GM23248 (cell line): ENCODE measurements around the gene LEUTX. TPM values are rescaled to one million over a fixed set of nuclear protein-coding genes. Genes with fewer than 3 reads are reported as not detected.

Experiments used
- DNase-seq: peaks from one replicate; pipeline ENCODE4 v3.0.0-alpha.2; 2015
- H2AFZ ChIP-seq: fragments of 200-600 bp; sonication (generic); 2 replicates; pipeline ENCODE4 v1.6.1; 2016; ENCODE audit warnings: antibody characterized with exemption
- H3F3A ChIP-seq: fragments of 200-600 bp; sonication (generic); 2 replicates; pipeline ENCODE4 v1.6.1; 2016; ENCODE audit warnings: mild to moderate bottlenecking, antibody characterized with exemption, mixed run types; ENCODE audit not compliant: insufficient read depth
- H3K27ac ChIP-seq: fragments of 200-600 bp; sonication (generic); 2 replicates; pipeline ENCODE4 v1.5.1; 2016; ENCODE audit warnings: mild to moderate bottlenecking
- H3K27me3 ChIP-seq: fragments of 200-600 bp; sonication (generic); replicated peaks from 2 replicates; pipeline ENCODE4 v1.6.1; 2016; ENCODE audit warnings: mild to moderate bottlenecking; ENCODE audit not compliant: insufficient read depth
- H3K36me3 ChIP-seq: fragments of 200-600 bp; sonication (generic); 2 replicates; pipeline ENCODE4 v1.6.1; 2016; ENCODE audit warnings: low read depth, mild to moderate bottlenecking
- H3K4me1 ChIP-seq: fragments of 200-600 bp; sonication (generic); 2 replicates; pipeline ENCODE4 v1.6.1; 2016; ENCODE audit warnings: mild to moderate bottlenecking; ENCODE audit not compliant: insufficient read depth
- H3K4me2 ChIP-seq: fragments of 200-600 bp; sonication (generic); one replicate; pipeline ENCODE4 v1.6.1; 2016; ENCODE audit warnings: mild to moderate bottlenecking; ENCODE audit not compliant: unreplicated experiment
- H3K4me3 ChIP-seq: fragments of 200-600 bp; sonication (generic); 2 replicates; pipeline ENCODE4 v1.5.1; 2016; ENCODE audit warnings: mild to moderate bottlenecking
- H3K79me2 ChIP-seq: fragments of 200-600 bp; sonication (generic); 2 replicates; pipeline ENCODE4 v1.6.1; 2016; ENCODE audit warnings: mild to moderate bottlenecking; ENCODE audit not compliant: insufficient read depth
- H3K9ac ChIP-seq: fragments of 200-600 bp; sonication (generic); 2 replicates; pipeline ENCODE4 v1.6.1; 2016; ENCODE audit warnings: mild to moderate bottlenecking
- H3K9me2 ChIP-seq: fragments of 200-600 bp; sonication (generic); 2 replicates; pipeline ENCODE4 v1.6.1; 2016; ENCODE audit warnings: mixed run types, mild to moderate bottlenecking, moderate library complexity; ENCODE audit not compliant: insufficient read depth
- H3K9me3 ChIP-seq: fragments of 200-600 bp; sonication (generic); one replicate; pipeline ENCODE4 v1.6.1; 2017; ENCODE audit warnings: low read depth
- H4K20me1 ChIP-seq: fragments of 200-600 bp; sonication (generic); 2 replicates; pipeline ENCODE4 v1.6.0; 2016; ENCODE audit not compliant: insufficient read depth
- EZH2 ChIP-seq: fragments of 200-600 bp; sonication (generic); IDR thresholded peaks from 2 replicates; pipeline ENCODE4 v1.6.1; 2018; ENCODE audit warnings: antibody characterized with exemption, mild to moderate bottlenecking; ENCODE audit not compliant: insufficient read depth, poor library complexity, severe bottlenecking
- EZH2phosphoT487 ChIP-seq: fragments of 200-600 bp; sonication (generic); IDR thresholded peaks from 2 replicates; pipeline ENCODE4 v1.6.1; 2018; ENCODE audit warnings: antibody characterized with exemption, moderate library complexity, mild to moderate bottlenecking, low read depth; ENCODE audit not compliant: insufficient read depth
- WGBS, 2 experiments: methylation state at CpG; one replicate each; pipeline ENCODE4 v1.1.6; 2015 to 2017; ENCODE audit warnings: low lambda C conversion rate in 2 of 2, low coverage in 1 of 2; ENCODE audit errors: missing lambda C conversion rate in 2 of 2; 5-methylcytosine and 5-hydroxymethylcytosine counted together
- in situ Hi-C: fragments of 300-500 bp; cut with MboI; formaldehyde crosslinking; loops from 2 replicates; pipeline ENCODE4 v1.15.0; 2020
- polyA plus RNA-seq: library from polyadenylated mRNA; unstranded; fragments of >200 nt; fragmentation: Nextera tagmentation; extraction: Ambion mirVana; gene quantifications from 2 replicates; pipeline ENCODE4 v1.2.1, GENCODE V29; 2016
- total RNA-seq: library from RNA; depleted of rRNA; stranded (reverse); fragments of >200 nt; shearing (Covaris generic); gene quantifications from 2 replicates; pipeline ENCODE4 v1.2.3, GENCODE V29; 2014

The LEUTX gene
- total and polyA plus RNA-seq, 2 experiments from 2014 or later, result not detected

DNA sequence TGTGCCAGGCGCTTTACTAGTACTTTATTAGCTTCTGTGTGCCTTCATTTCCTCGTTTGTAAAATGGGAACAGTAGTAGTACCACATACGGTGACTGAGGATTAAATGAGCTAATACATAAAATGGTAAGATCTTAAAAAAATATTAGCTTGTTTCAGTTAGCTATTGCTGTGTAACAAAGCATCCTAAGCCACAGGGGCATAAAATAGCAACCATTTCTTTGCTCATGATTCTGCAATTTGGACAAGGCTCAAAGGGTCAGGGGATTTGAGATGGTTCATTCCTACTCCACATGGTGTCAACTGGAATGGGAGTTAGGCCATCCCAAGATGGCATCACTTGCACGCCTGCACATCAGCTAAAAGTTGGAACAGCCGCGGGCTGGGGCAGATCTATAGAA, 42.0 kb downstream of the LEUTX start:
- Histone ChIP-seq H3K36me3 (no peaks in the 10 kb centered on the region), H3K9ac (no peak overlapping the region), H3K4me2 (no peak overlapping the region), H3K27me3 (no peaks in the 10 kb centered on the region), H3F3A (peaks cover 7% of the 10 kb centered on the region; the same call in 1 of the 2 replicates), H2AFZ (no peak overlapping the region), H3K4me1 (peaks cover 5% of the 10 kb centered on the region), H3K27ac (no peak overlapping the region), H3K79me2 (peaks cover 16% of the 10 kb centered on the region; the same call in 1 of the 2 replicates), H3K9me3 (no peaks in the 10 kb centered on the region), H4K20me1 (no peaks in the 10 kb centered on the region), H3K9me2 (no peaks in the 10 kb centered on the region), H3K4me3 (no peak overlapping the region)
- TF ChIP-seq EZH2 (no peak), EZH2phosphoT487 (no peak)
- WGBS, 2 experiments, result 88 to 90% methylated on average over 6 of the region's 6 CpGs
- no peak for DNase-seq
- in situ Hi-C loops, result no loop called here

DNA sequence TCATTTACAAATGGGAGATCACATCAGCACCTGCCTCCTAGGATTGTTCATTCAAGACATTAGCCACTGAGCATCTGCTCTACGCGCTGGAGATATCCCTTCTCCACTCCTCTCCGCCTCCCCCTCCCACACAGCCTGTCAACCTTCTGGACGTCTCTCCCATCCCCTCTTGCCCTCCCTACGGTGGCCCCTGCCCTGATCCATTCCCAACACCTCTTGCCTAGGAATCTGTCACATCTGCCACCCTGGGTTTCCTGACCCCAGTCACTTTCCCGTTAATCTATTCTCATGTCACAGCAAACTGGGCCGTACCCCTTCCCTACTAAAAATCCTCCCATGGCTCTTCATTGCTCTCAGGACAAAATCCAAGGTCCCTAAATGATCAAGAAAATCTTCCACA, 45.0 kb downstream of the LEUTX start:
- in situ Hi-C loops, result no loop called here
- Histone ChIP-seq H3K27me3 (no peaks in the 10 kb centered on the region), H4K20me1 (no peaks in the 10 kb centered on the region), H3K79me2 (peaks cover 16% of the 10 kb centered on the region; the same call in 1 of the 2 replicates), H3K4me1 (peaks cover 5% of the 10 kb centered on the region), H3K9me2 (no peaks in the 10 kb centered on the region), H3K9ac (peak overlapping the region; percentile 81), H3K9me3 (no peaks in the 10 kb centered on the region), H3K36me3 (peaks cover 4% of the 10 kb centered on the region; the same call in 1 of the 2 replicates), H3F3A (peaks cover 7% of the 10 kb centered on the region; the same call in 1 of the 2 replicates), H3K4me2 (peak overlapping the region; percentile 88), H2AFZ (peak overlapping the region; percentile 84), H3K27ac (no peak overlapping the region), H3K4me3 (peak overlapping the region; percentile 86)
- WGBS, 2 experiments, result 11 to 12% methylated on average over 7 of the region's 7 CpGs
- TF ChIP-seq EZH2phosphoT487 (no peak), EZH2 (no peak)
- DNase-seq, result peak; percentile 18

DNA sequence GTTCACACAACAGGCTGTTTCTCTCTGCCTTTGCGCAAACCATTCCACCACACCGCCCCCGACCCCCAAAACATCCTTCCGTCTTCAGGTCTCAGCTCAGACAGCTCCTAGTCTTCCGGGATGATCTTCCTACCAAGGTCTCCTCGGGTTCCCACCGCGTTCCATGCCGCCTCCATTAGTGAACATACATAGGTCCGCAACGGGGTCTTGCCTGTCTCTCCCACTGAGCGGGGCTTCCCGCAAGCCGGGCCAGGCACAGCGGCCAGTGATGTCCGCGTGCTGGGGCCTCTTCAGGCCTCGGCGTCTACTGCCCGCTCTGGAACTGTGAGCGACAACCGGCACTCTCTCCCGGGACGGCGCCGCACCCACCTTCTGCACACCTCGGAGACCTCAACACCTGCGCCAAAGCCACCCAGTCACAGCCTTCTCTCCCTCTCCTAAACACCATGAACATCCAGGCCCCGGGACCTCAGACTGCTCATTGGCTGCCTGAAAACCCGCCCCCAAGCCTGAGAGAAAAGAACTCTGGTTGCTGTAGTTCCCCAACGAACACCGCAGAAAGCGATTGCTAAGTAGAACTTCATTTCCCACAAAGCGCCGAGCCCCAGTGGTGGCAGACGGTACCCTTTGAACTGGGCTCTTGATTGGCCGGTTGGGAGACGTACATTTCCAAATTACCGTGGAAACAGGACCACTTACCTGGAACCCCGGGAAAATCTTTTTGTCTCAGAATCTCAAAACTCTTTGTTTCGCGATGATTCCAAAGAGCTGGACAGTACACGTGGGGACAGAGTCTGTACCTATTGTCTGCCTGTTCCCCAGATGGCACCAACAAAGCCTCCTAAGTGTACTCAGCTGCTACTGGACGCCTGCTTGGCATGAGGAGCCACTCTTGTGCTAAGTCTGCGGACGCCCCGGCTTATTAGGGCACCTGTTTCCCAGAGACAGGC, 45.8 kb downstream of the LEUTX start:
- H3K9me3 ChIP-seq, result no peaks in the 10 kb centered on the region
- 0 out of 2 replicates have a peak overlapping the region, but pooled peaks have one; percentile 29 for H3K27ac ChIP-seq
- H3F3A ChIP-seq, result peaks cover 7% of the 10 kb centered on the region; the same call in 1 of the 2 replicates
- peaks cover 5% of the 10 kb centered on the region for H3K4me1 ChIP-seq
- H3K79me2 ChIP-seq, result peaks cover 16% of the 10 kb centered on the region; the same call in 1 of the 2 replicates
- H3K27me3 ChIP-seq, result no peaks in the 10 kb centered on the region
- 4 to 6% methylated on average over 47 of the region's 47 CpGs for WGBS, 2 experiments
- H3K9ac ChIP-seq, result peak overlapping the region; percentile 81
- peak overlapping the region; percentile 86 for H3K4me3 ChIP-seq
- peaks cover 12% of the 10 kb centered on the region; the same call in 1 of the 2 replicates for H3K36me3 ChIP-seq
- in situ Hi-C loops, result no loop called here
- H3K4me2 ChIP-seq, result peak overlapping the region; percentile 88
- H4K20me1 ChIP-seq, result no peaks in the 10 kb centered on the region
- TF ChIP-seq EZH2 (no peak), EZH2phosphoT487 (no peak)
- H3K9me2 ChIP-seq, result no peaks in the 10 kb centered on the region
- peak overlapping the region; percentile 84 for H2AFZ ChIP-seq
- peak; percentile 97 for DNase-seq

DNA sequence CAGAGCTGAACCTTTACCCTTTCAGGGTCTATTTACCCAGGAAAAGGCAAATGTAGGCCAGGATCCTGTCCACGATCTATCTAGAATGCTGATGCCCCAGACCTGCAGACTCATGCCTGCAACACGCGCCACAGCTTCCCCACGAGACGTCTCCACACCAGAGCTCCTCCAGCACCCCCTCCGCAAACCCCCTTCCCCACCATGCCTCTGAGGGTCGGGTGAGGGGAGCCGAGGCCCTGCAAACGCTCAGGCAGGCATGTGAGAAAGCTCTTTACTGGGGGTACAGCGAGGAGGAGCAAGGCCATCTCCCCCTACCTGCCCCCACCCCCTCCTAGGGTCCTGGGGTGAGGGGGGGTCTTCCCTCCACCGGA, 46.4 kb downstream of the LEUTX start:
- peaks cover 16% of the 10 kb centered on the region; the same call in 1 of the 2 replicates for H3K79me2 ChIP-seq
- no peaks in the 10 kb centered on the region for H4K20me1 ChIP-seq
- H3K4me3 ChIP-seq, result no peak overlapping the region
- no peak for TF ChIP-seq EZH2
- no peak for TF ChIP-seq EZH2phosphoT487
- peak overlapping the region; percentile 84 for H2AFZ ChIP-seq
- no peak for DNase-seq
- no peak overlapping the region for H3K9ac ChIP-seq
- H3K36me3 ChIP-seq, result peaks cover 17% of the 10 kb centered on the region; the same call in 1 of the 2 replicates
- 0 out of 2 replicates have a peak overlapping the region, but pooled peaks have one; percentile 29 for H3K27ac ChIP-seq
- peaks cover 5% of the 10 kb centered on the region for H3K4me1 ChIP-seq
- H3K4me2 ChIP-seq, result peak overlapping the region; percentile 88
- 87% methylated on average over 10 to 11 of the region's 11 CpGs for WGBS, 2 experiments
- peaks cover 7% of the 10 kb centered on the region; the same call in 1 of the 2 replicates for H3F3A ChIP-seq
- H3K27me3 ChIP-seq, result no peaks in the 10 kb centered on the region
- H3K9me2 ChIP-seq, result no peaks in the 10 kb centered on the region
- H3K9me3 ChIP-seq, result no peaks in the 10 kb centered on the region
- in situ Hi-C loops, result no loop called here
